ENCODE results near the gene DCBLD2. TPM values are rescaled to one million over a fixed set of nuclear protein-coding genes. Genes with fewer than 3 reads are reported as not detected.

DCBLD2 gene
- total and polyA plus RNA-seq, 2 of the 4 experiments (the other 2 are of a cell fraction), result 121 to 196 TPM

- ATAC-seq (ENCODE audit: low read depth), result peak; percentile 42; the same call in 1 of the 2 replicates
Measured at GRCh38 chr3:98750276-98750919, 151.1 kb downstream of the DCBLD2 start.

More at GRCh38 chr3:98750276-98750919, 151.1 kb downstream of the DCBLD2 start:
- H4K5ac ChIP-seq (ENCODE audit: low read depth, low read length), result no peak overlapping the region
- dilution Hi-C loops (cut with HindIII; ENCODE audit: low sequenced_read_pairs, unreplicated experiment) (no loop called here), intact Hi-C loops (cut with micrococcal nuclease) (no loop called here), in situ Hi-C loops (cut with MboI; ENCODE audit: low sequenced_read_pairs) (no loop called here)
- no peak overlapping the region for H2BK120ac ChIP-seq (ENCODE audit: low read depth, low read length)
- no peak overlapping the region for H2BK15ac ChIP-seq (ENCODE audit: low read depth, low read length)
- 100% methylated on average over 1 of the region's 1 CpG; no CpG with 5 or more reads in 1 of the 2 experiments for WGBS, 2 experiments (ENCODE audit: extremely low coverage in 2 of 2, insufficient read length in 1 of 2)
- BruUV-seq (replicated peaks), result no TSS peak
- no peak overlapping the region for H2BK5ac ChIP-seq (ENCODE audit: low read depth, low read length, poor library complexity, severe bottlenecking)
- no peak overlapping the region for H3K18ac ChIP-seq (ENCODE audit: low read depth, low read length)
- no peaks in the 10 kb centered on the region for H3K79me1 ChIP-seq (ENCODE audit: low read depth in 1 of 2, low read length in 2 of 2)
- H3K36me3 ChIP-seq (ENCODE audit: control insufficient read depth, insufficient read depth, low read length), result no peaks in the 10 kb centered on the region
- H3K27ac ChIP-seq (ENCODE audit: insufficient read depth, low read length), result no peak overlapping the region
- H3K4ac ChIP-seq (ENCODE audit: low read depth, low read length), result no peak overlapping the region
- DNase-seq, result peak; percentile 5
- H3K56ac ChIP-seq (ENCODE audit: extremely low read depth, insufficient read depth, low read length), result no peak overlapping the region
- no peaks in the 10 kb centered on the region for H3K9me1 ChIP-seq (ENCODE audit: insufficient read depth, low read length)
- no peaks in the 10 kb centered on the region for H3K9me3 ChIP-seq (ENCODE audit: control insufficient read depth, insufficient read depth, low read length)
- no peak overlapping the region for H3K23ac ChIP-seq (ENCODE audit: low read depth, low read length)
- no peak for TF ChIP-seq CHD1 (IDR thresholded peaks at IDR 0.05; ENCODE audit: low read depth, low read length)
- TF ChIP-seq RCOR1 (IDR thresholded peaks at IDR 0.05; ENCODE audit: insufficient replicate concordance, low read length), result no peak
- TF ChIP-seq CTCF (conservative IDR thresholded peaks at IDR 0.05; ENCODE audit: low read depth, low read length), result no peak
- TF ChIP-seq RAD21 (IDR thresholded peaks at IDR 0.05; ENCODE audit: low read length), result no peak
- TF ChIP-seq CEBPB (IDR thresholded peaks at IDR 0.05; ENCODE audit: low read depth, low read length), result no peak
- TF ChIP-seq NFE2L2 (IDR thresholded peaks at IDR 0.05; ENCODE audit: low read depth, low read length), result no peak
- no peak for TF ChIP-seq USF2 (IDR thresholded peaks at IDR 0.05; ENCODE audit: low read depth, low read length)
- TF ChIP-seq MAZ (IDR thresholded peaks at IDR 0.05; ENCODE audit: borderline replicate concordance, low read depth, low read length), result no peak
- TF ChIP-seq SMC3 (IDR thresholded peaks at IDR 0.05; ENCODE audit: low read depth, low read length), result no peak
- TF ChIP-seq FOS (IDR thresholded peaks at IDR 0.05; ENCODE audit: low read depth, low read length), result no peak
- no peak for TF ChIP-seq POLR2A (IDR thresholded peaks at IDR 0.05; ENCODE audit: low read depth, low read length)
- TF ChIP-seq MXI1 (IDR thresholded peaks at IDR 0.05; ENCODE audit: borderline replicate concordance, low read depth, low read length), result no peak
- no peak for TF ChIP-seq RFX5 (IDR thresholded peaks at IDR 0.05; ENCODE audit: low read depth, low read length)
- TF ChIP-seq BHLHE40 (IDR thresholded peaks at IDR 0.05; ENCODE audit: low read depth, low read length), result no peak
- no peak for TF ChIP-seq ELK1 (IDR thresholded peaks at IDR 0.05; ENCODE audit: borderline replicate concordance, low read depth, low read length)
- TF ChIP-seq MAFK (IDR thresholded peaks at IDR 0.05; ENCODE audit: low read depth, low read length), result no peak
- H4K8ac ChIP-seq (ENCODE audit: low read depth in 2 of 2, low read length in 2 of 2), result no peak overlapping the region
- no peak overlapping the region for H2AFZ ChIP-seq (replicated peaks; ENCODE audit: low read length, poor library complexity)
- H2AK9ac ChIP-seq (replicated peaks; ENCODE audit: low read depth, low read length, poor library complexity), result no peak overlapping the region
- H2BK20ac ChIP-seq (ENCODE audit: low read depth, low read length), result no peak overlapping the region
- POLR2A ChIA-PET (ENCODE audit: unreplicated experiment), result no interaction called here
- CTCF ChIA-PET, result interaction anchor here (0.6 kb wide), 1 partner anchor 44 kb away, joined by 3 read pairs; no protein-coding TSS in a partner anchor
- H3K4me3 ChIP-seq (ENCODE audit: insufficient read depth, low read depth, low read length), result no peak overlapping the region
- H4K91ac ChIP-seq (ENCODE audit: insufficient read depth, low read depth, low read length), result no peak overlapping the region
- no peak overlapping the region for H3K4me2 ChIP-seq (ENCODE audit: low read depth, low read length)
- no peak overlapping the region for H3K14ac ChIP-seq (replicated peaks; ENCODE audit: low read depth, low read length)
- no peaks in the 10 kb centered on the region for H3K4me1 ChIP-seq (ENCODE audit: control insufficient read depth, insufficient read depth, low read length)
- H2AK5ac ChIP-seq (ENCODE audit: low read depth, low read length), result no peak overlapping the region
- no peak overlapping the region for H3K9ac ChIP-seq (ENCODE audit: low read depth, low read length)
- no peaks in the 10 kb centered on the region for H4K20me1 ChIP-seq (ENCODE audit: insufficient read depth, low read length)
- no peaks in the 10 kb centered on the region; the same call in 1 of the 2 replicates for H3K27me3 ChIP-seq (ENCODE audit: control insufficient read depth, insufficient read depth, low read length)
